ENCODE results near the gene PRKN.

The PRKN gene

GRCh38 chr6:162615016-162615705, 112.4 kb downstream of the PRKN start:
- peak in 1 of 2 experiments; percentile 19 for DNase-seq (ENCODE audit: low read depth in 1 of 2, low spot score in 1 of 2)
- H3K27me3 ChIP-seq (ENCODE audit: insufficient read depth, poor library complexity, severe bottlenecking) = peaks cover 2% of the 10 kb centered on the region
- no peak overlapping the region for H3K4me3 ChIP-seq (replicated peaks; ENCODE audit: insufficient read depth, low read length)
- H3K27ac ChIP-seq (replicated peaks) = no peak overlapping the region
- TF ChIP-seq, protein P1, sequence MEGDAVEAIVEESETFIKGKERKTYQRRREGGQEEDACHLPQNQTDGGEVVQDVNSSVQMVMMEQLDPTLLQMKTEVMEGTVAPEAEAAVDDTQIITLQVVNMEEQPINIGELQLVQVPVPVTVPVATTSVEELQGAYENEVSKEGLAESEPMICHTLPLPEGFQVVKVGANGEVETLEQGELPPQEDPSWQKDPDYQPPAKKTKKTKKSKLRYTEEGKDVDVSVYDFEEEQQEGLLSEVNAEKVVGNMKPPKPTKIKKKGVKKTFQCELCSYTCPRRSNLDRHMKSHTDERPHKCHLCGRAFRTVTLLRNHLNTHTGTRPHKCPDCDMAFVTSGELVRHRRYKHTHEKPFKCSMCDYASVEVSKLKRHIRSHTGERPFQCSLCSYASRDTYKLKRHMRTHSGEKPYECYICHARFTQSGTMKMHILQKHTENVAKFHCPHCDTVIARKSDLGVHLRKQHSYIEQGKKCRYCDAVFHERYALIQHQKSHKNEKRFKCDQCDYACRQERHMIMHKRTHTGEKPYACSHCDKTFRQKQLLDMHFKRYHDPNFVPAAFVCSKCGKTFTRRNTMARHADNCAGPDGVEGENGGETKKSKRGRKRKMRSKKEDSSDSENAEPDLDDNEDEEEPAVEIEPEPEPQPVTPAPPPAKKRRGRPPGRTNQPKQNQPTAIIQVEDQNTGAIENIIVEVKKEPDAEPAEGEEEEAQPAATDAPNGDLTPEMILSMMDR (IDR thresholded peaks at IDR 0.05; ENCODE audit: insufficient read depth, low read length) = no peak
- TF ChIP-seq POLR2AphosphoS5 (IDR thresholded peaks at IDR 0.05; ENCODE audit: low read depth) (no peak), SPI1 (IDR thresholded peaks at IDR 0.05; ENCODE audit: borderline replicate concordance, low read depth) (no peak), GABPA (IDR thresholded peaks at IDR 0.05; ENCODE audit: low read depth) (no peak)
- TF ChIP-seq, protein P2, sequence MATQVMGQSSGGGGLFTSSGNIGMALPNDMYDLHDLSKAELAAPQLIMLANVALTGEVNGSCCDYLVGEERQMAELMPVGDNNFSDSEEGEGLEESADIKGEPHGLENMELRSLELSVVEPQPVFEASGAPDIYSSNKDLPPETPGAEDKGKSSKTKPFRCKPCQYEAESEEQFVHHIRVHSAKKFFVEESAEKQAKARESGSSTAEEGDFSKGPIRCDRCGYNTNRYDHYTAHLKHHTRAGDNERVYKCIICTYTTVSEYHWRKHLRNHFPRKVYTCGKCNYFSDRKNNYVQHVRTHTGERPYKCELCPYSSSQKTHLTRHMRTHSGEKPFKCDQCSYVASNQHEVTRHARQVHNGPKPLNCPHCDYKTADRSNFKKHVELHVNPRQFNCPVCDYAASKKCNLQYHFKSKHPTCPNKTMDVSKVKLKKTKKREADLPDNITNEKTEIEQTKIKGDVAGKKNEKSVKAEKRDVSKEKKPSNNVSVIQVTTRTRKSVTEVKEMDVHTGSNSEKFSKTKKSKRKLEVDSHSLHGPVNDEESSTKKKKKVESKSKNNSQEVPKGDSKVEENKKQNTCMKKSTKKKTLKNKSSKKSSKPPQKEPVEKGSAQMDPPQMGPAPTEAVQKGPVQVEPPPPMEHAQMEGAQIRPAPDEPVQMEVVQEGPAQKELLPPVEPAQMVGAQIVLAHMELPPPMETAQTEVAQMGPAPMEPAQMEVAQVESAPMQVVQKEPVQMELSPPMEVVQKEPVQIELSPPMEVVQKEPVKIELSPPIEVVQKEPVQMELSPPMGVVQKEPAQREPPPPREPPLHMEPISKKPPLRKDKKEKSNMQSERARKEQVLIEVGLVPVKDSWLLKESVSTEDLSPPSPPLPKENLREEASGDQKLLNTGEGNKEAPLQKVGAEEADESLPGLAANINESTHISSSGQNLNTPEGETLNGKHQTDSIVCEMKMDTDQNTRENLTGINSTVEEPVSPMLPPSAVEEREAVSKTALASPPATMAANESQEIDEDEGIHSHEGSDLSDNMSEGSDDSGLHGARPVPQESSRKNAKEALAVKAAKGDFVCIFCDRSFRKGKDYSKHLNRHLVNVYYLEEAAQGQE (IDR thresholded peaks at IDR 0.05; ENCODE audit: insufficient replicate concordance, low read depth) = no peak

DNA sequence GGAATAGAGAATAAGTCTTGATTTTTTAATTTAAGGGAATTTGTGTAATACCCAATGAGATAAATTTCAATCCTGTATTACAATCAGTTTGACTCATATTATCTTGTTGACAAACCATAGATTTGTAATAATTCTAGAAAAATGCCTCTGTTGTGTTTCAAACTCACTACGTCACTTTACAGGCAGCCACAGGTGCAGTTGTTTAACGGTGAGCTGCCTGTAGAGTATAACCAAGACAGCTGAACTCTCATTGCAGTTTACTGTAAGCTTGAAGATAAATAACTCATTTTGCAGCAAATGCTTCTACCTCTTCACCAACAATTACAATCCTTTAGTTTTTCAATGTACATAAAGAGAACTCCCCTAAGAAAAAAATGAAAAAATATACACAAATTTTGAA, 114.3 kb downstream of the PRKN start:
- TF ChIP-seq SPI1 (IDR thresholded peaks at IDR 0.05; ENCODE audit: borderline replicate concordance, low read depth) (no peak), POLR2AphosphoS5 (IDR thresholded peaks at IDR 0.05; ENCODE audit: low read depth) (no peak), GABPA (IDR thresholded peaks at IDR 0.05; ENCODE audit: low read depth) (no peak)
- TF ChIP-seq, protein P2 (IDR thresholded peaks at IDR 0.05; ENCODE audit: insufficient replicate concordance, low read depth) = no peak
- TF ChIP-seq, protein P1 (IDR thresholded peaks at IDR 0.05; ENCODE audit: insufficient read depth, low read length) = no peak
- Histone ChIP-seq H3K27me3 (ENCODE audit: insufficient read depth, poor library complexity, severe bottlenecking) (peaks cover 2% of the 10 kb centered on the region), H3K27ac (replicated peaks) (no peak overlapping the region), H3K4me3 (replicated peaks; ENCODE audit: insufficient read depth, low read length) (no peak overlapping the region)
- no peak for DNase-seq (ENCODE audit: low read depth in 1 of 2, low spot score in 1 of 2)

- no peak for DNase-seq (ENCODE audit: low read depth in 1 of 2, low spot score in 1 of 2)
- no peak overlapping the region for H3K4me3 ChIP-seq (replicated peaks; ENCODE audit: insufficient read depth, low read length)
- peaks cover 2% of the 10 kb centered on the region for H3K27me3 ChIP-seq (ENCODE audit: insufficient read depth, poor library complexity, severe bottlenecking)
- no peak for TF ChIP-seq POLR2AphosphoS5 (IDR thresholded peaks at IDR 0.05; ENCODE audit: low read depth)
- TF ChIP-seq, protein P1 (IDR thresholded peaks at IDR 0.05; ENCODE audit: insufficient read depth, low read length) = no peak
- TF ChIP-seq, protein P2 (IDR thresholded peaks at IDR 0.05; ENCODE audit: insufficient replicate concordance, low read depth) = no peak
- TF ChIP-seq GABPA (IDR thresholded peaks at IDR 0.05; ENCODE audit: low read depth) = no peak
- TF ChIP-seq SPI1 (IDR thresholded peaks at IDR 0.05; ENCODE audit: borderline replicate concordance, low read depth) = no peak
- H3K27ac ChIP-seq (replicated peaks) = no peak overlapping the region
Observed at GRCh38 chr6:162612613-162613012, 115.0 kb downstream of the PRKN start.
